IMR-90 (cell line): ENCODE results near the gene SLC9A9. TPM values are rescaled to one million over a fixed set of nuclear protein-coding genes. Genes with fewer than 3 reads are reported as not detected.

Source experiments
- ATAC-seq: fragments of 200-7000 bp; cut with Tn5 transposase; 2 replicates; pipeline ENCODE4 v1.9.1; 2020; ENCODE audit warnings: low read depth, mild to moderate bottlenecking, moderate library complexity
- BruUV-seq: library from RNA; stranded (reverse); fragments of 400-500 nt; replicated peaks from 2 replicates; lab custom pipeline; 2021; lab: Mats Ljungman, UMichigan
- CTCF ChIA-PET: fragments of 300-600 bp; formaldehyde crosslinking; extraction: SDS; loops from one replicate; lab custom pipeline; 2021; ENCODE audit warnings: antibody characterized with exemption; lab: Yijun Ruan, JAX
- POLR2A ChIA-PET: fragments of 300-600 bp; sonication (Branson Sonifier 250); formaldehyde crosslinking; loops from one replicate; lab custom pipeline; 2022; ENCODE audit warnings: antibody characterized with exemption; ENCODE audit not compliant: unreplicated experiment; lab: Charles Lee
- DNase-seq: peaks from one replicate; pipeline ENCODE4 v3.0.0; 2013
- H2AFZ ChIP-seq: replicated peaks from 2 replicates; pipeline ENCODE3; 2013; ENCODE audit warnings: low read length, mild to moderate bottlenecking; ENCODE audit not compliant: poor library complexity
- H2AK5ac ChIP-seq: 2 replicates; pipeline ENCODE4 v1.6.1; 2013; ENCODE audit warnings: low read depth, low read length, inconsistent platforms
- H2AK9ac ChIP-seq: replicated peaks from 2 replicates; pipeline ENCODE3; 2013; ENCODE audit warnings: mild to moderate bottlenecking, low read depth, low read length, moderate library complexity; ENCODE audit not compliant: poor library complexity
- H2BK120ac ChIP-seq: 2 replicates; pipeline ENCODE4 v1.6.1; 2013; ENCODE audit warnings: low read depth, low read length, inconsistent platforms
- H2BK15ac ChIP-seq: 3 replicates; pipeline ENCODE4 v1.6.1; 2013; ENCODE audit warnings: low read depth, low read length, inconsistent platforms
- H2BK20ac ChIP-seq: 2 replicates; pipeline ENCODE4 v1.6.1; 2013; ENCODE audit warnings: low read depth, mild to moderate bottlenecking, inconsistent platforms, low read length, moderate library complexity
- H2BK5ac ChIP-seq: 2 replicates; pipeline ENCODE4 v1.6.1; 2013; ENCODE audit warnings: mild to moderate bottlenecking, low read depth, low read length, inconsistent platforms; ENCODE audit not compliant: poor library complexity, severe bottlenecking
- H3K14ac ChIP-seq: replicated peaks from 2 replicates; pipeline ENCODE4 v1.6.1; 2013; ENCODE audit warnings: low read depth, low read length, inconsistent platforms
- H3K18ac ChIP-seq: 2 replicates; pipeline ENCODE4 v1.6.1; 2013; ENCODE audit warnings: low read depth, low read length, control low read depth
- H3K23ac ChIP-seq: 2 replicates; pipeline ENCODE4 v1.6.1; 2013; ENCODE audit warnings: low read depth, low read length, inconsistent platforms
- H3K27ac ChIP-seq: 2 replicates; pipeline ENCODE4 v1.5.1; 2013; ENCODE audit warnings: mild to moderate bottlenecking, control low read depth, low read length; ENCODE audit not compliant: insufficient read depth
- H3K27me3 ChIP-seq: 2 replicates; pipeline ENCODE4 v1.6.1; 2013; ENCODE audit warnings: low read length; ENCODE audit not compliant: control insufficient read depth, insufficient read depth
- H3K36me3 ChIP-seq: 2 replicates; pipeline ENCODE4 v1.6.1; 2013; ENCODE audit warnings: low read length, mixed read lengths; ENCODE audit not compliant: control insufficient read depth, insufficient read depth
- H3K4ac ChIP-seq: 2 replicates; pipeline ENCODE4 v1.6.1; 2013; ENCODE audit warnings: low read depth, low read length, inconsistent platforms
- H3K4me1 ChIP-seq: 2 replicates; pipeline ENCODE4 v1.6.1; 2013; ENCODE audit warnings: low read length, mixed read lengths; ENCODE audit not compliant: control insufficient read depth, insufficient read depth
- H3K4me2 ChIP-seq: 2 replicates; pipeline ENCODE4 v1.6.1; 2013; ENCODE audit warnings: low read depth, mild to moderate bottlenecking, control low read depth, low read length, moderate library complexity
- H3K4me3 ChIP-seq: 2 replicates; pipeline ENCODE4 v1.5.1; 2013; ENCODE audit warnings: low read depth, mild to moderate bottlenecking, control low read depth, low read length, moderate library complexity; ENCODE audit not compliant: insufficient read depth
- H3K56ac ChIP-seq: 2 replicates; pipeline ENCODE4 v1.6.1; 2013; ENCODE audit warnings: low read length, inconsistent platforms; ENCODE audit not compliant: insufficient read depth; ENCODE audit errors: extremely low read depth
- H3K79me1 ChIP-seq, 2 experiments: 2 replicates each; pipeline ENCODE4 v1.6.1; 2013; ENCODE audit warnings: low read length in 2 of 2, inconsistent platforms in 1 of 2, low read depth in 1 of 2
- H3K9ac ChIP-seq: 2 replicates; pipeline ENCODE4 v1.6.1; 2013; ENCODE audit warnings: low read depth, low read length, control low read depth
- H3K9me1 ChIP-seq: 2 replicates; pipeline ENCODE4 v1.6.1; 2013; ENCODE audit warnings: low read length, inconsistent platforms; ENCODE audit not compliant: insufficient read depth
- H3K9me3 ChIP-seq: 2 replicates; pipeline ENCODE4 v1.6.1; 2013; ENCODE audit warnings: low read length; ENCODE audit not compliant: control insufficient read depth, insufficient read depth
- H4K20me1 ChIP-seq: 2 replicates; pipeline ENCODE4 v1.6.1; 2013; ENCODE audit warnings: low read length, inconsistent platforms; ENCODE audit not compliant: insufficient read depth
- H4K5ac ChIP-seq: 2 replicates; pipeline ENCODE4 v1.6.1; 2013; ENCODE audit warnings: mild to moderate bottlenecking, low read depth, low read length, control low read depth
- H4K8ac ChIP-seq, 2 experiments: 2 replicates each; pipeline ENCODE4 v1.6.1; 2013; ENCODE audit warnings: low read depth in 2 of 2, low read length in 2 of 2, control low read depth in 1 of 2, inconsistent platforms in 1 of 2
- H4K91ac ChIP-seq: 2 replicates; pipeline ENCODE4 v1.6.1; 2013; ENCODE audit warnings: low read depth, low read length, inconsistent platforms; ENCODE audit not compliant: insufficient read depth
- BHLHE40 ChIP-seq: fragments of 150-350 bp; IDR thresholded peaks from 2 replicates; pipeline ENCODE4 v1.6.1; 2016; ENCODE audit warnings: mild to moderate bottlenecking, low read depth, low read length
- CEBPB ChIP-seq: IDR thresholded peaks from 2 replicates; pipeline ENCODE4 v1.6.1; 2012; ENCODE audit warnings: low read depth, low read length, improper control_type of control experiment
- ELK1 ChIP-seq: fragments of 150-350 bp; IDR thresholded peaks from 2 replicates; pipeline ENCODE4 v1.6.1; 2016; ENCODE audit warnings: low read depth, mild to moderate bottlenecking, low read length, moderate library complexity, borderline replicate concordance
- FOS ChIP-seq: fragments of 150-350 bp; IDR thresholded peaks from 2 replicates; pipeline ENCODE4 v1.6.1; 2016; ENCODE audit warnings: low read depth, low read length
- USF2 ChIP-seq: fragments of 150-350 bp; IDR thresholded peaks from 2 replicates; pipeline ENCODE4 v1.6.1; 2017; ENCODE audit warnings: mild to moderate bottlenecking, antibody characterized with exemption, low read length, low read depth
- WGBS, 2 experiments: methylation state at CpG; one replicate each; pipeline versions ENCODE4 v1.1.5 to v1.1.7; 2013; ENCODE audit warnings: missing lambda C conversion rate in 2 of 2; ENCODE audit not compliant: insufficient read length in 1 of 2; ENCODE audit errors: extremely low coverage in 2 of 2; 5-methylcytosine and 5-hydroxymethylcytosine counted together
- dilution Hi-C: fragments of 300-500 bp; cut with HindIII; formaldehyde crosslinking; loops from one replicate; pipeline ENCODE4 v1.14.3; 2018; ENCODE audit warnings: low sequenced_read_pairs; ENCODE audit not compliant: unreplicated experiment
- in situ Hi-C: fragments of 300-500 bp; cut with MboI; formaldehyde crosslinking; loops from 3 replicates; pipeline ENCODE4 v1.14.3; 2019; ENCODE audit warnings: low sequenced_read_pairs, inconsistent platforms, mixed read lengths
- intact Hi-C: fragments of 100-400 bp; cut with micrococcal nuclease; formaldehyde crosslinking; loops from 2 replicates; pipeline ENCODE4 v1.10.0; 2022
- polyA plus RNA-seq, 3 experiments: library from polyadenylated mRNA; depleted of rRNA; stranded (reverse); fragments of >200 nt; gene quantifications; 2 replicates each; pipeline ENCODE4 v1.2.3, GENCODE V29; 2012; ENCODE audit warnings: low replicate concordance in 1 of 3
- total RNA-seq: library from RNA; depleted of rRNA; stranded (reverse); fragments of >200 nt; gene quantifications from 2 replicates; pipeline ENCODE4 v1.2.3, GENCODE V29; 2012

The SLC9A9 gene
- total and polyA plus RNA-seq, 2 of the 4 experiments (the other 2 are of a cell fraction): 1.4 to 2.3 TPM

- Histone ChIP-seq H3K9me1 (no peaks in the 10 kb centered on the region), H3K9me3 (no peaks in the 10 kb centered on the region), H3K4me3 (no peak overlapping the region), H3K18ac (no peak overlapping the region), H3K4me1 (no peaks in the 10 kb centered on the region; the same call in 1 of the 2 replicates), H2BK5ac (no peak overlapping the region), H3K4ac (no peak overlapping the region), H2BK120ac (no peak overlapping the region), H4K20me1 (no peaks in the 10 kb centered on the region), H3K14ac (no peak overlapping the region), H3K36me3 (no peaks in the 10 kb centered on the region), H3K23ac (no peak overlapping the region), H2BK15ac (no peak overlapping the region), H3K79me1 (no peaks in the 10 kb centered on the region), H3K27me3 (no peaks in the 10 kb centered on the region), H2AK9ac (no peak overlapping the region), H4K91ac (no peak overlapping the region), H2AK5ac (no peak overlapping the region), H3K27ac (no peak overlapping the region), H2BK20ac (no peak overlapping the region), H3K56ac (no peak overlapping the region), H3K9ac (no peak overlapping the region), H3K4me2 (no peak overlapping the region), H4K5ac (no peak overlapping the region), H2AFZ (no peak overlapping the region), H4K8ac (no peak overlapping the region)
- no TSS peak for BruUV-seq
- CTCF ChIA-PET: no interaction called here
- dilution Hi-C loops (no loop called here), in situ Hi-C loops (no loop called here), intact Hi-C loops (no loop called here)
- POLR2A ChIA-PET: no interaction called here
- WGBS, 2 experiments: no CpG with 5 or more reads among the region's 5 CpGs
- TF ChIP-seq BHLHE40 (no peak), USF2 (no peak), FOS (no peak), ELK1 (no peak), CEBPB (no peak)
- ATAC-seq (no peak), DNase-seq (no peak)
Observed at GRCh38 chr3:143749926-143750325, 98.3 kb downstream of the SLC9A9 start.
